ENCODE measurements around the gene PARN. TPM values are rescaled to one million over a fixed set of nuclear protein-coding genes. Genes with fewer than 3 reads are reported as not detected.

The PARN gene
- total RNA-seq, 1 experiment from 2014 or later, result 57.8 TPM

GRCh38 chr16:14419817-14420216 lies 210.2 kb downstream of the PARN start:
- intact Hi-C loops (cut with micrococcal nuclease; ENCODE audit: unreplicated experiment) (no loop called here), in situ Hi-C loops (cut with HindIII; ENCODE audit: low pct_unique_long_range_greater_than_20kb, low sequenced_read_pairs) (no loop called here)
- ATAC-seq (no peak), DNase-seq (ENCODE audit: low read depth, low spot score) (no peak)
- ChIA-PET POLR2A (no interaction called here), CTCF (no interaction called here)
- BruUV-seq (replicated peaks), result no TSS peak
- H3K27me3 ChIP-seq (ENCODE audit: control insufficient read depth, insufficient read depth, low read length), result no peaks in the 10 kb centered on the region
- H3K27ac ChIP-seq (ENCODE audit: low read length), result no peak overlapping the region
- TF ChIP-seq TCF7L2 (IDR thresholded peaks at IDR 0.05; ENCODE audit: low read depth, low read length) (no peak), POLR2AphosphoS5 (IDR thresholded peaks at IDR 0.05; ENCODE audit: low read depth, low read length) (no peak), CTCF (IDR thresholded peaks at IDR 0.05) (no peak), SIN3A (IDR thresholded peaks at IDR 0.05; ENCODE audit: borderline replicate concordance, insufficient read depth, low read depth, low read length) (no peak)
- TF ChIP-seq, protein P1, sequence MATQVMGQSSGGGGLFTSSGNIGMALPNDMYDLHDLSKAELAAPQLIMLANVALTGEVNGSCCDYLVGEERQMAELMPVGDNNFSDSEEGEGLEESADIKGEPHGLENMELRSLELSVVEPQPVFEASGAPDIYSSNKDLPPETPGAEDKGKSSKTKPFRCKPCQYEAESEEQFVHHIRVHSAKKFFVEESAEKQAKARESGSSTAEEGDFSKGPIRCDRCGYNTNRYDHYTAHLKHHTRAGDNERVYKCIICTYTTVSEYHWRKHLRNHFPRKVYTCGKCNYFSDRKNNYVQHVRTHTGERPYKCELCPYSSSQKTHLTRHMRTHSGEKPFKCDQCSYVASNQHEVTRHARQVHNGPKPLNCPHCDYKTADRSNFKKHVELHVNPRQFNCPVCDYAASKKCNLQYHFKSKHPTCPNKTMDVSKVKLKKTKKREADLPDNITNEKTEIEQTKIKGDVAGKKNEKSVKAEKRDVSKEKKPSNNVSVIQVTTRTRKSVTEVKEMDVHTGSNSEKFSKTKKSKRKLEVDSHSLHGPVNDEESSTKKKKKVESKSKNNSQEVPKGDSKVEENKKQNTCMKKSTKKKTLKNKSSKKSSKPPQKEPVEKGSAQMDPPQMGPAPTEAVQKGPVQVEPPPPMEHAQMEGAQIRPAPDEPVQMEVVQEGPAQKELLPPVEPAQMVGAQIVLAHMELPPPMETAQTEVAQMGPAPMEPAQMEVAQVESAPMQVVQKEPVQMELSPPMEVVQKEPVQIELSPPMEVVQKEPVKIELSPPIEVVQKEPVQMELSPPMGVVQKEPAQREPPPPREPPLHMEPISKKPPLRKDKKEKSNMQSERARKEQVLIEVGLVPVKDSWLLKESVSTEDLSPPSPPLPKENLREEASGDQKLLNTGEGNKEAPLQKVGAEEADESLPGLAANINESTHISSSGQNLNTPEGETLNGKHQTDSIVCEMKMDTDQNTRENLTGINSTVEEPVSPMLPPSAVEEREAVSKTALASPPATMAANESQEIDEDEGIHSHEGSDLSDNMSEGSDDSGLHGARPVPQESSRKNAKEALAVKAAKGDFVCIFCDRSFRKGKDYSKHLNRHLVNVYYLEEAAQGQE (IDR thresholded peaks at IDR 0.05; ENCODE audit: insufficient read depth in 1 of 2, low read depth in 2 of 2, low read length in 1 of 2), result no peak
- no peaks in the 10 kb centered on the region for H3K36me3 ChIP-seq (ENCODE audit: control insufficient read depth, insufficient read depth, low read length)
- H3K4me3 ChIP-seq (ENCODE audit: low read depth in 2 of 2, low read length in 2 of 2), result no peak overlapping the region
- no peaks in the 10 kb centered on the region for H3K9me3 ChIP-seq (ENCODE audit: control insufficient read depth, insufficient read depth, low read depth, low read length)
- H3K4me1 ChIP-seq (ENCODE audit: control insufficient read depth, insufficient read depth, low read length), result no peaks in the 10 kb centered on the region

DNA sequence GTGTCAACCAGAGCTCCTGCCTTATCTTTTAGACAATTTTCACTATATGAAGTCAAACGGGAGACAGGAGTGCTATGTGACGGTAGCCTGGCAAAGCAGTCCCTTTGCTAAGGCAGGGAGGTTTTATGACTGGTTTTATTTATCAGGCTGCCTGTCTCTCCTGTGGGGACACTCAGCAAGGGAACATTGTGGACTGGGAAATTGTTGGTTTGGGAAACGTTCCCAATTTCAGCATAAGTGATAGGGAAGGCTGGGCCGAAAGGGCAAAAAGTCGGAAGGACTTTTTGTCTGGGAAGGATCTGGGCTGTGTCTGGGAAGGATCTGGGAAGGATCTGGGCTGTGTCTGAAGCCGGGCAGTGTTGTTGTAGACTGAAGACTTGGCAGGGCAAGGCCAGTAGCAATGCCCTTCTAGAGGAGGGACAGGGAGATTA lies 211.2 kb downstream of the PARN start:
- ChIA-PET POLR2A (no interaction called here), CTCF (no interaction called here)
- DNase-seq (ENCODE audit: low read depth, low spot score), result no peak
- Histone ChIP-seq H3K9me3 (ENCODE audit: control insufficient read depth, insufficient read depth, low read depth, low read length) (no peaks in the 10 kb centered on the region), H3K36me3 (ENCODE audit: control insufficient read depth, insufficient read depth, low read length) (no peaks in the 10 kb centered on the region), H3K4me1 (ENCODE audit: control insufficient read depth, insufficient read depth, low read length) (no peaks in the 10 kb centered on the region), H3K27me3 (ENCODE audit: control insufficient read depth, insufficient read depth, low read length) (no peaks in the 10 kb centered on the region), H3K4me3 (ENCODE audit: low read depth in 2 of 2, low read length in 2 of 2) (no peak overlapping the region), H3K27ac (ENCODE audit: low read length) (no peak overlapping the region)
- intact Hi-C loops (cut with micrococcal nuclease; ENCODE audit: unreplicated experiment) (no loop called here), in situ Hi-C loops (cut with HindIII; ENCODE audit: low pct_unique_long_range_greater_than_20kb, low sequenced_read_pairs) (no loop called here)
- no TSS peak for BruUV-seq (replicated peaks)
- ATAC-seq, result no peak
- TF ChIP-seq, protein P1 (IDR thresholded peaks at IDR 0.05; ENCODE audit: insufficient read depth in 1 of 2, low read depth in 2 of 2, low read length in 1 of 2), result no peak
- TF ChIP-seq POLR2AphosphoS5 (IDR thresholded peaks at IDR 0.05; ENCODE audit: low read depth, low read length) (no peak), TCF7L2 (IDR thresholded peaks at IDR 0.05; ENCODE audit: low read depth, low read length) (no peak), SIN3A (IDR thresholded peaks at IDR 0.05; ENCODE audit: borderline replicate concordance, insufficient read depth, low read depth, low read length) (no peak), CTCF (IDR thresholded peaks at IDR 0.05) (no peak)
